Activated T-cell treated with anti-CD3 and anti-CD28 coated beads for 24 hours (primary cell): ENCODE measurements around the gene RRBP1.

Experiments
- DNase-seq: peaks from one replicate; pipeline ENCODE4 v3.0.0-alpha.2; 2020; ENCODE audit warnings: low read depth

RRBP1 gene

GRCh38 chr20:17634661-17635331 is 47.2 kb downstream of the RRBP1 start:
- DNase-seq = no peak

- no peak for DNase-seq
Observed at GRCh38 chr20:17633850-17634500, 48.1 kb downstream of the RRBP1 start.

- no peak for DNase-seq
Observed at GRCh38 chr20:17633221-17633849, 48.7 kb downstream of the RRBP1 start.

GRCh38 chr20:17631576-17632319 is 50.3 kb downstream of the RRBP1 start:
- DNase-seq = no peak

GRCh38 chr20:17630806-17631195 is 51.2 kb downstream of the RRBP1 start:
- no peak for DNase-seq

GRCh38 chr20:17630151-17630805 is 51.8 kb downstream of the RRBP1 start:
- no peak for DNase-seq

- no peak for DNase-seq
Observed at GRCh38 chr20:17629678-17630089, 52.4 kb downstream of the RRBP1 start.

- DNase-seq = no peak
Observed at GRCh38 chr20:17629025-17629424, 53.0 kb downstream of the RRBP1 start.

GRCh38 chr20:17628101-17628841 is 53.8 kb downstream of the RRBP1 start:
- DNase-seq = no peak

GRCh38 chr20:17627101-17627955 is 54.7 kb downstream of the RRBP1 start:
- DNase-seq = no peak

- no peak for DNase-seq
Observed at GRCh38 chr20:17626217-17627007, 55.6 kb downstream of the RRBP1 start.

GRCh38 chr20:17625246-17626051 is 56.6 kb downstream of the RRBP1 start:
- DNase-seq = no peak

GRCh38 chr20:17624551-17625245 is 57.3 kb downstream of the RRBP1 start:
- no peak for DNase-seq

GRCh38 chr20:17624070-17624469 is 58.0 kb downstream of the RRBP1 start:
- no peak for DNase-seq

- DNase-seq = no peak
Observed at GRCh38 chr20:17622851-17623508, 59.1 kb downstream of the RRBP1 start.

- no peak for DNase-seq
Observed at GRCh38 chr20:17622086-17622850, 59.8 kb downstream of the RRBP1 start.
